NCI-H526 treated with DMSO at 0.1 percent for 48 hours (cell line): ENCODE results near the gene SNCAIP.
"Not testable (repeated sequence)": the region's sequence is repeated elsewhere in the genome, so short reads cannot be mapped to it uniquely, and the experiment has no call there.

Experiments used
- DNase-seq: peaks from one replicate; lab custom pipeline; 2025; lab: John Stamatoyannopoulos, UW

Gene SNCAIP

GRCh38 chr5:122465994-122466393 is 154.0 kb downstream of the SNCAIP start:
- no peak for DNase-seq

- no peak for DNase-seq
These were observed 156.5 kb downstream of the SNCAIP start for GRCh38 chr5:122468351-122469116.

- no peak for DNase-seq
These were observed 157.4 kb downstream of the SNCAIP start for GRCh38 chr5:122469384-122469919.

GRCh38 chr5:122470365-122470764 is 158.3 kb downstream of the SNCAIP start:
- no peak for DNase-seq

- no peak for DNase-seq
These were observed 159.2 kb downstream of the SNCAIP start for GRCh38 chr5:122471031-122471751.

- no peak for DNase-seq
These were observed 159.7 kb downstream of the SNCAIP start for GRCh38 chr5:122471752-122472061.

GRCh38 chr5:122473138-122473843 is 161.3 kb downstream of the SNCAIP start:
- DNase-seq = no peak

GRCh38 chr5:122473941-122474340 is 161.9 kb downstream of the SNCAIP start:
- no peak for DNase-seq

GRCh38 chr5:122478741-122479442 is 166.9 kb downstream of the SNCAIP start:
- DNase-seq = no peak

- DNase-seq = no peak
These were observed 168.1 kb downstream of the SNCAIP start for GRCh38 chr5:122480146-122480545.

GRCh38 chr5:122484103-122484502 is 172.1 kb downstream of the SNCAIP start:
- no peak for DNase-seq

GRCh38 chr5:122485226-122485625 is 173.2 kb downstream of the SNCAIP start:
- DNase-seq = no peak

- not testable (repeated sequence) for DNase-seq
These were observed 174.6 kb downstream of the SNCAIP start for GRCh38 chr5:122486616-122487015.

- no peak for DNase-seq
These were observed 178.7 kb downstream of the SNCAIP start for GRCh38 chr5:122490718-122491117.

- DNase-seq = no peak
These were observed 180.6 kb downstream of the SNCAIP start for GRCh38 chr5:122492675-122493074.

- no peak for DNase-seq
These were observed 181.3 kb downstream of the SNCAIP start for GRCh38 chr5:122493091-122494021.

- no peak for DNase-seq
These were observed 182.1 kb downstream of the SNCAIP start for GRCh38 chr5:122494109-122494508.

GRCh38 chr5:122498163-122498562 is 186.1 kb downstream of the SNCAIP start:
- no peak for DNase-seq

- DNase-seq = no peak
These were observed 187.5 kb downstream of the SNCAIP start for GRCh38 chr5:122499585-122499984.

- DNase-seq = no peak
These were observed 188.4 kb downstream of the SNCAIP start for GRCh38 chr5:122500245-122501088.
